OCI-LY3 (cell line): ENCODE results near the gene SLC23A1.

Experiments
- H2AFZ ChIP-seq: fragments of 200-600, 300-600 bp; shearing (Covaris generic); 2 replicates; pipeline ENCODE4 v1.6.0; 2014; ENCODE audit warnings: antibody characterized with exemption, low read depth, low read length
- H3K27ac ChIP-seq: fragments of 200-600, 300-600 bp; sonication (generic); 2 replicates; pipeline ENCODE4 v1.5.1; 2014; ENCODE audit warnings: mild to moderate bottlenecking, low read length, moderate library complexity, mixed read lengths
- H3K27me3 ChIP-seq: fragments of 200-600, 300-600 bp; sonication (generic); 2 replicates; pipeline ENCODE4 v1.6.1; 2014; ENCODE audit warnings: low read depth, low read length, mixed read lengths
- H3K36me3 ChIP-seq: fragments of 200-600, 300-600 bp; sonication (generic); replicated peaks from 2 replicates; pipeline ENCODE3; 2014; ENCODE audit warnings: low read depth, low read length, mixed read lengths
- H3K4me1 ChIP-seq: fragments of 300-600, 200-600 bp; sonication (generic); 2 replicates; pipeline ENCODE4 v1.6.1; 2014; ENCODE audit warnings: low read length, mixed read lengths
- H3K4me2 ChIP-seq: fragments of 200-600, 300-600 bp; sonication (generic); 2 replicates; pipeline ENCODE4 v1.6.1; 2014; ENCODE audit warnings: low read length, mixed read lengths
- H3K4me3 ChIP-seq: fragments of 300-600, 200-600 bp; sonication (generic); 2 replicates; pipeline ENCODE4 v1.5.1; 2014; ENCODE audit warnings: antibody characterized with exemption, mild to moderate bottlenecking, low read length, moderate library complexity
- H3K79me2 ChIP-seq: fragments of 300-600, 200-600 bp; shearing (Covaris generic); 2 replicates; pipeline ENCODE4 v1.6.1; 2014; ENCODE audit warnings: mild to moderate bottlenecking, low read length, mixed read lengths
- H3K9ac ChIP-seq: fragments of 300-600, 200-600 bp; shearing (Covaris generic); 2 replicates; pipeline ENCODE4 v1.6.0; 2014; ENCODE audit warnings: mild to moderate bottlenecking, low read length, moderate library complexity
- H3K9me3 ChIP-seq: fragments of 200-600, 300-600 bp; shearing (Covaris generic); 2 replicates; pipeline ENCODE4 v1.6.1; 2014; ENCODE audit warnings: low read length, mixed read lengths; ENCODE audit not compliant: insufficient read depth
- H4K20me1 ChIP-seq: fragments of 200-600, 300-600 bp; sonication (generic); 2 replicates; pipeline ENCODE4 v1.6.1; 2016; ENCODE audit warnings: low read length, mixed read lengths; ENCODE audit not compliant: insufficient read depth
- EZH2phosphoT487 ChIP-seq: fragments of 200-600 bp; shearing (Covaris generic); IDR thresholded peaks from 2 replicates; pipeline ENCODE4 v1.6.1; 2018; ENCODE audit warnings: antibody characterized with exemption, mixed run types, low read depth
- TF ChIP-seq, protein P1 (sequence below): fragments of 200-600, 300-600 bp; sonication (generic); IDR thresholded peaks from 2 replicates; pipeline ENCODE4 v1.5.1; 2014; ENCODE audit warnings: antibody characterized with exemption, low read length, low read depth

The SLC23A1 gene

DNA sequence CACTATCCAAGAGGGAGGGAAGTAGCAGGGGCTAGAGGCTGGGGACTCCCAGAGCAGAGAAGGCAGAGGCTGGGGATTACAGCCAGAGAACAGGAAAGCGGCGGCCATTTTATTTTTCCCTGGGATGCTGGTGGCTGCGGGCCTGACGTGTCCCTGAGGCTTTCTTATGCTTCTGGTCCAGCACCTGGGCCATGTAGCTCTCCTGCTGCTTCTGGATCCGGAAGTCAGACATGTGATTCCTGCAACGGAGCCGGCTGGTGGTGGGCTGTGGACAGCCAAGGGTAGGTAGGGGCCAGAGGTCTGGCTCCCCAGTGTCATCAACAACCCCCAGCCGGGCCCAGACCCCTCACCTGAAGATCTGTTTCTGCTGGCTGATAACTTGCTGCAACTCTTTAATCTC, 13.6 kb upstream of the SLC23A1 start:
- Histone ChIP-seq H3K4me2 (no peak overlapping the region), H3K4me1 (peaks cover 20% of the 10 kb centered on the region), H3K79me2 (peaks cover 10% of the 10 kb centered on the region), H3K36me3 (peaks cover 2% of the 10 kb centered on the region), H3K9ac (no peak overlapping the region), H3K9me3 (no peaks in the 10 kb centered on the region), H3K27ac (no peak overlapping the region), H4K20me1 (no peaks in the 10 kb centered on the region), H2AFZ (no peak overlapping the region), H3K27me3 (no peaks in the 10 kb centered on the region), H3K4me3 (no peak overlapping the region)
- no peak for TF ChIP-seq EZH2phosphoT487
- TF ChIP-seq, protein P1, sequence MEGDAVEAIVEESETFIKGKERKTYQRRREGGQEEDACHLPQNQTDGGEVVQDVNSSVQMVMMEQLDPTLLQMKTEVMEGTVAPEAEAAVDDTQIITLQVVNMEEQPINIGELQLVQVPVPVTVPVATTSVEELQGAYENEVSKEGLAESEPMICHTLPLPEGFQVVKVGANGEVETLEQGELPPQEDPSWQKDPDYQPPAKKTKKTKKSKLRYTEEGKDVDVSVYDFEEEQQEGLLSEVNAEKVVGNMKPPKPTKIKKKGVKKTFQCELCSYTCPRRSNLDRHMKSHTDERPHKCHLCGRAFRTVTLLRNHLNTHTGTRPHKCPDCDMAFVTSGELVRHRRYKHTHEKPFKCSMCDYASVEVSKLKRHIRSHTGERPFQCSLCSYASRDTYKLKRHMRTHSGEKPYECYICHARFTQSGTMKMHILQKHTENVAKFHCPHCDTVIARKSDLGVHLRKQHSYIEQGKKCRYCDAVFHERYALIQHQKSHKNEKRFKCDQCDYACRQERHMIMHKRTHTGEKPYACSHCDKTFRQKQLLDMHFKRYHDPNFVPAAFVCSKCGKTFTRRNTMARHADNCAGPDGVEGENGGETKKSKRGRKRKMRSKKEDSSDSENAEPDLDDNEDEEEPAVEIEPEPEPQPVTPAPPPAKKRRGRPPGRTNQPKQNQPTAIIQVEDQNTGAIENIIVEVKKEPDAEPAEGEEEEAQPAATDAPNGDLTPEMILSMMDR, result no peak

- Histone ChIP-seq H3K36me3 (peaks cover 2% of the 10 kb centered on the region), H3K4me1 (peaks cover 26% of the 10 kb centered on the region), H4K20me1 (no peaks in the 10 kb centered on the region), H3K4me3 (no peak overlapping the region), H3K79me2 (peaks cover 10% of the 10 kb centered on the region), H3K27ac (no peak overlapping the region), H3K27me3 (no peaks in the 10 kb centered on the region), H2AFZ (no peak overlapping the region), H3K4me2 (no peak overlapping the region), H3K9ac (no peak overlapping the region), H3K9me3 (no peaks in the 10 kb centered on the region)
- TF ChIP-seq, protein P1, result no peak
- TF ChIP-seq EZH2phosphoT487, result no peak
Observed at GRCh38 chr5:139395844-139396640, 12.9 kb upstream of the SLC23A1 start.

- no peaks in the 10 kb centered on the region for H3K27me3 ChIP-seq
- H3K4me1 ChIP-seq, result peaks cover 36% of the 10 kb centered on the region
- H3K79me2 ChIP-seq, result peaks cover 10% of the 10 kb centered on the region
- no peak within 1 kb of the TSS for H3K9ac ChIP-seq
- no peaks in the 10 kb centered on the region for H4K20me1 ChIP-seq
- H2AFZ ChIP-seq, result no peak within 1 kb of the TSS
- H3K4me3 ChIP-seq, result no peak within 1 kb of the TSS
- H3K27ac ChIP-seq, result no peak within 1 kb of the TSS
- no peaks in the 10 kb centered on the region for H3K9me3 ChIP-seq
- peaks cover 2% of the 10 kb centered on the region for H3K36me3 ChIP-seq
- TF ChIP-seq, protein P1, result no peak
- TF ChIP-seq EZH2phosphoT487, result no peak
- H3K4me2 ChIP-seq, result no peak within 1 kb of the TSS
Observed at GRCh38 chr5:139394654-139395566, 11.8 kb upstream of the SLC23A1 start, which contains the start of gene PROB1. TSS of gene PROB1 (minus strand) at chr5:139395104. CDS start at chr5:139395081, 23 bp downstream.

- Histone ChIP-seq H3K4me2 (no peak overlapping the region), H3K9ac (no peak overlapping the region), H3K36me3 (peaks cover 2% of the 10 kb centered on the region), H3K79me2 (peaks cover 10% of the 10 kb centered on the region), H2AFZ (no peak overlapping the region), H3K9me3 (no peaks in the 10 kb centered on the region; the same call in 1 of the 2 replicates), H3K4me3 (no peak overlapping the region), H3K4me1 (peaks cover 36% of the 10 kb centered on the region), H4K20me1 (no peaks in the 10 kb centered on the region), H3K27ac (no peak overlapping the region), H3K27me3 (no peaks in the 10 kb centered on the region)
- TF ChIP-seq, protein P1, result no peak
- no peak for TF ChIP-seq EZH2phosphoT487
Observed at GRCh38 chr5:139394123-139394653, 11.1 kb upstream of the SLC23A1 start.
